GM12878 (cell line): Measurements from ENCODE around the gene CCP110. TPM values are rescaled to one million over a fixed set of nuclear protein-coding genes. Genes with fewer than 3 reads are reported as not detected.

ENCODE experiments used
- EED ChIP-seq: sonication (generic); IDR thresholded peaks from 2 replicates; pipeline ENCODE4 v1.6.1; 2016; ENCODE audit warnings: antibody characterized with exemption, low read depth
- MTA3 ChIP-seq: IDR thresholded peaks from 2 replicates; pipeline ENCODE4 v1.6.1; 2012; ENCODE audit warnings: low read length, inconsistent platforms, borderline replicate concordance
- MYC ChIP-seq: IDR thresholded peaks from 2 replicates; pipeline ENCODE4 v1.6.1; 2011; ENCODE audit warnings: mild to moderate bottlenecking, low read length, moderate library complexity, inconsistent platforms; ENCODE audit not compliant: insufficient read depth, insufficient replicate concordance, insufficient read length, severe bottlenecking
- PML ChIP-seq: IDR thresholded peaks from 2 replicates; pipeline ENCODE4 v1.6.1; 2012; ENCODE audit warnings: low read length, inconsistent platforms
- POLR2AphosphoS2 ChIP-seq: IDR thresholded peaks from 2 replicates; pipeline ENCODE4 v1.6.1; 2011; ENCODE audit warnings: low read depth, mild to moderate bottlenecking, low read length, improper control_type of control experiment, moderate library complexity
- STAT3 ChIP-seq: IDR thresholded peaks from 2 replicates; pipeline ENCODE4 v1.6.1; 2011; ENCODE audit warnings: low read depth, low read length, improper control_type of control experiment
- TCF3 ChIP-seq: IDR thresholded peaks from 2 replicates; pipeline ENCODE4 v1.6.1; 2012; ENCODE audit warnings: low read depth, mild to moderate bottlenecking, low read length, borderline replicate concordance; ENCODE audit not compliant: insufficient read depth
- polyA plus RNA-seq, 11 experiments: library from polyadenylated mRNA; depleted of rRNA in 4 of 11; unstranded in 6 of 11; stranded (reverse) in 5 of 11; fragments of >200 nt; fragmentation: Nextera tagmentation in 4 of 11; fragmentation: Illumina TruSeq in 1 of 11; extraction: Ambion mirVana in 4 of 11; extraction: Trizol in 1 of 11; gene quantifications; 1 replicate in 1 of 11; 2 replicates in 10 of 11; pipeline versions ENCODE4 v1.2.1 to v1.2.3, GENCODE V29; 2011 to 2016; ENCODE audit warnings: inconsistent platforms in 2 of 11, missing spikeins in 2 of 11, low read depth in 1 of 11
- total RNA-seq, 4 experiments: library from RNA; depleted of rRNA in 3 of 4; stranded (reverse); fragments of >200 nt in 3 of 4; fragmentation: Illumina TruSeq in 1 of 4; extraction: Trizol in 1 of 4; gene quantifications; 2 replicates each; pipeline versions ENCODE4 v1.2.1 to v1.2.3, GENCODE V29; 2013 to 2021
- TF ChIP-seq, protein P1 (sequence below): IDR thresholded peaks from 2 replicates; pipeline ENCODE4 v1.6.1; 2012; ENCODE audit warnings: improper control_type of control experiment, low read depth, low read length; ENCODE audit not compliant: insufficient replicate concordance
- TF ChIP-seq, protein P2 (sequence below): fragments of 450-650 bp; IDR thresholded peaks from 2 replicates; pipeline ENCODE4 v1.6.1; 2016; ENCODE audit warnings: mild to moderate bottlenecking

CCP110 gene
- total and polyA plus RNA-seq, 10 of the 15 experiments (the other 5 are each of a cell fraction or from before 2014, with no cell fraction given): 6.4 to 38.1 (median 26.7) TPM

DNA sequence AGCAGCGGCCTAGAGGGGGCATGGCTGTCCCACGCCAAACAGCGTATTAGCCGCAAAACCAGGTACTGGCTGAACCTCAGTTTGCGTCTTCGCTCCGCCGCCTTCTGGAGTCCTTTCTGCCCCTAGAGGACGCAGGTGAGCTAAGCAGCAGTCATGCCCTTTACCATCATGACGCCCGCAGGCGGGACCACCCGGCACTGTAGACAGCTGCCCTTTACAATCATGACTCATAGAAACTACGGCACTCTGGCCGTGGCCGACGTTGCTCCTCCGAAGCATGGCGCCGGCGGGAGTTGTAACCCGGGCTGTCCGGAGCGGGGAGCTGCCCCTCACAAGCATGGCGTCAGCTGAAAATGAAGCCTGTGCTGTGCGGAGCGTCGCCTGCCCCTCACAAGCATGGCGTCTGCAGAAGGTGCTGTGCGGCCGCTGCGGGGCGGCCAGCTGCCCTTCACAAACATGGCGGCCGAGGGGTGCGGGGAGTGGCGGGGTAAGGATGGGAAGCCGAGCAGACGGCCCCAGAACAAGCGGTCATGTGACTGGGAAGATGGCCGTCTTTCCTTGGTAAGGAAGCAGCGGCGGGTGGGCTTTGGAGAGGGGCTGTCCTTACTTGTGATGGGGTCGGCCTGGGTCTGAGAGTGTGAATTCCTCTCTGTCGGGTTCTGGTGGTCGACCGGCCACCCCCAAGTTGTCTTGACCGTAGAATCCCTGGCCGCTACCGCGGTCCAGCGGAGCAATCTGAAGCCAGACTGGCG is 31.6 kb downstream of the CCP110 start, which contains the start of gene VPS35L (continued):
- TF ChIP-seq, protein P1, sequence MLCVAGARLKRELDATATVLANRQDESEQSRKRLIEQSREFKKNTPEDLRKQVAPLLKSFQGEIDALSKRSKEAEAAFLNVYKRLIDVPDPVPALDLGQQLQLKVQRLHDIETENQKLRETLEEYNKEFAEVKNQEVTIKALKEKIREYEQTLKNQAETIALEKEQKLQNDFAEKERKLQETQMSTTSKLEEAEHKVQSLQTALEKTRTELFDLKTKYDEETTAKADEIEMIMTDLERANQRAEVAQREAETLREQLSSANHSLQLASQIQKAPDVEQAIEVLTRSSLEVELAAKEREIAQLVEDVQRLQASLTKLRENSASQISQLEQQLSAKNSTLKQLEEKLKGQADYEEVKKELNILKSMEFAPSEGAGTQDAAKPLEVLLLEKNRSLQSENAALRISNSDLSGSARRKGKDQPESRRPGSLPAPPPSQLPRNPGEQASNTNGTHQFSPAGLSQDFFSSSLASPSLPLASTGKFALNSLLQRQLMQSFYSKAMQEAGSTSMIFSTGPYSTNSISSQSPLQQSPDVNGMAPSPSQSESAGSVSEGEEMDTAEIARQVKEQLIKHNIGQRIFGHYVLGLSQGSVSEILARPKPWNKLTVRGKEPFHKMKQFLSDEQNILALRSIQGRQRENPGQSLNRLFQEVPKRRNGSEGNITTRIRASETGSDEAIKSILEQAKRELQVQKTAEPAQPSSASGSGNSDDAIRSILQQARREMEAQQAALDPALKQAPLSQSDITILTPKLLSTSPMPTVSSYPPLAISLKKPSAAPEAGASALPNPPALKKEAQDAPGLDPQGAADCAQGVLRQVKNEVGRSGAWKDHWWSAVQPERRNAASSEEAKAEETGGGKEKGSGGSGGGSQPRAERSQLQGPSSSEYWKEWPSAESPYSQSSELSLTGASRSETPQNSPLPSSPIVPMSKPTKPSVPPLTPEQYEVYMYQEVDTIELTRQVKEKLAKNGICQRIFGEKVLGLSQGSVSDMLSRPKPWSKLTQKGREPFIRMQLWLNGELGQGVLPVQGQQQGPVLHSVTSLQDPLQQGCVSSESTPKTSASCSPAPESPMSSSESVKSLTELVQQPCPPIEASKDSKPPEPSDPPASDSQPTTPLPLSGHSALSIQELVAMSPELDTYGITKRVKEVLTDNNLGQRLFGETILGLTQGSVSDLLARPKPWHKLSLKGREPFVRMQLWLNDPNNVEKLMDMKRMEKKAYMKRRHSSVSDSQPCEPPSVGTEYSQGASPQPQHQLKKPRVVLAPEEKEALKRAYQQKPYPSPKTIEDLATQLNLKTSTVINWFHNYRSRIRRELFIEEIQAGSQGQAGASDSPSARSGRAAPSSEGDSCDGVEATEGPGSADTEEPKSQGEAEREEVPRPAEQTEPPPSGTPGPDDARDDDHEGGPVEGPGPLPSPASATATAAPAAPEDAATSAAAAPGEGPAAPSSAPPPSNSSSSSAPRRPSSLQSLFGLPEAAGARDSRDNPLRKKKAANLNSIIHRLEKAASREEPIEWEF: no peak
- TF ChIP-seq, protein P2, sequence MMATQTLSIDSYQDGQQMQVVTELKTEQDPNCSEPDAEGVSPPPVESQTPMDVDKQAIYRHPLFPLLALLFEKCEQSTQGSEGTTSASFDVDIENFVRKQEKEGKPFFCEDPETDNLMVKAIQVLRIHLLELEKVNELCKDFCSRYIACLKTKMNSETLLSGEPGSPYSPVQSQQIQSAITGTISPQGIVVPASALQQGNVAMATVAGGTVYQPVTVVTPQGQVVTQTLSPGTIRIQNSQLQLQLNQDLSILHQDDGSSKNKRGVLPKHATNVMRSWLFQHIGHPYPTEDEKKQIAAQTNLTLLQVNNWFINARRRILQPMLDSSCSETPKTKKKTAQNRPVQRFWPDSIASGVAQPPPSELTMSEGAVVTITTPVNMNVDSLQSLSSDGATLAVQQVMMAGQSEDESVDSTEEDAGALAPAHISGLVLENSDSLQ: peak; percentile 73
- TF ChIP-seq POLR2AphosphoS2 (peak; percentile 52; the same call in 1 of the 2 replicates), EED (no peak), MYC (peak; percentile 77), MTA3 (no peak), PML (peak; percentile 8; the same call in 1 of the 2 replicates), TCF3 (0 out of 2 replicates have a peak, but pooled peaks have one; percentile 8), STAT3 (no peak)
